ENCODE measurements around the gene TP53BP2. TPM values are rescaled to one million over a fixed set of nuclear protein-coding genes. Genes with fewer than 3 reads are reported as not detected.

Gene TP53BP2
- total RNA-seq, 6 donors from 2014 or later: 43.0 to 77.5 (median 61.8) TPM

DNA sequence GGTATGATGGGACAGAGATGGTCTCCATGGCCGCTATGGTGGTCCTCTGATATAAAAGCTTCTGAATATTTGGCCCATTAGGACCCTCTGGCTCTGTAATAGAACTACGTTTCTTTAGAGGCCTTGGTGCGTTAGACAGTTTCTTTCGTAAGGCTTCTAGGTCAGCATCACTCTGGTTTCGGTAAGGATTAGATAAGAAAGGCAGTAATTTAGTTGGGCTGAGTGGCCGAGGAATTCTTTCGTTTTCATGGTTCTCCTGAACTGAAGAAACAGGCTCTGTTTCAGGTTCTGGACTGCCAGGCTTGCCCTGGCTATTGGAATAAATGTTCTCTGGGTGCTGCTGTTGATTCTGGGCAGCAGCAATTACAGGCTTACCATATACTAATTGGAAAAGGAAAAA lies 49.5 kb downstream of the TP53BP2 start:
- no peaks in the 10 kb centered on the region for H3K4me1 ChIP-seq
- 97 to 98% methylated on average over 7 of the region's 7 CpGs for WGBS, 2 donors
- ATAC-seq (ENCODE audit: low FRiP score in 2 of 2) (no peak), DNase-seq (no peak)
- H3K36me3 ChIP-seq: peaks cover 39 to 98% (median 55%) of the 10 kb centered on the region in 4 donors
- no peak overlapping the region for H3K27ac ChIP-seq
- no peaks in the 10 kb centered on the region for H3K27me3 ChIP-seq
- no peaks in the 10 kb centered on the region for H3K9me3 ChIP-seq
- no peak overlapping the region for H3K4me3 ChIP-seq
- TF ChIP-seq POLR2AphosphoS5 (IDR thresholded peaks at IDR 0.05) (no peak), EP300 (IDR thresholded peaks at IDR 0.05) (no peak), POLR2A (IDR thresholded peaks at IDR 0.05) (no peak), CTCF (IDR thresholded peaks at IDR 0.05) (no peak)

DNA sequence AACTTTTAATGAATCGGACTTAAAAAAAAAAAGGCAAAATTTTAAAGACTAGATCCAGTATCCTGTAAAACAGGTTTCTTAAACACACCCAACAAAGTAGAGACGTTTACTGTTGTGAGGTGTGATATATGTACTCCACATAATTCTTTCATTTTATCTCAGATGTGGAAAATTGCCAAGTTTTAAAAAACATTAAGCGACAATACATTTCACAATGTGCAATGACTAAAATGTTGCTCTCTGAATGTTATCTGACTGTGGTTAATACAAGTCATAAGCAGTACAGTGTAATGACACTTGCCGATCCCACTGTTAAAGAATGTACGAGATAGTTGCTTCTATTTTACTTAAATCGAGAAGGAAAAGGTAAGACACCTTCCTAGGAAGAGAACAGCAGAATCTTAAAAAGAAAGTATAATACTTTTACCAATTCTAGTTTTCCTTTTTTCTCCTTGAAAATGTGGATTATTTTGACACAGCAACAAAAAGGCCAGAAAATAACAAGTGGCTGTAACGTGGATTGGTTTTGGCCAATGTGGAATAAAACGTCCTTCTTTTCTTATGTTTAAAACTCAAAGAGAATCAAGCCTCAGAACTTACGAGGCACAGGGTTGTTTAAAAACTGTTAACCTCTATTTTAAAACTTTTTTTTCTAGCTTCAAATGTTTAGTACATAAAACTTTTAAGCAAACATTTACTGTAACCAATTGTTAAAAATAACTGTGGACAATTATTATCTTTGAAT lies 51.4 kb downstream of the TP53BP2 start:
- H3K36me3 ChIP-seq: peaks cover 28 to 82% (median 43%) of the 10 kb centered on the region in 4 donors
- ATAC-seq (ENCODE audit: low FRiP score in 2 of 2): no peak
- H3K27ac ChIP-seq: no peak overlapping the region
- 75 to 76% methylated on average over 9 of the region's 9 CpGs for WGBS, 2 donors
- H3K4me1 ChIP-seq: no peaks in the 10 kb centered on the region
- no peak overlapping the region for H3K4me3 ChIP-seq
- H3K27me3 ChIP-seq: no peaks in the 10 kb centered on the region
- TF ChIP-seq EP300 (IDR thresholded peaks at IDR 0.05): no peak
- no peak for TF ChIP-seq CTCF (IDR thresholded peaks at IDR 0.05)
- no peak for TF ChIP-seq POLR2A (IDR thresholded peaks at IDR 0.05)
- no peak for TF ChIP-seq POLR2AphosphoS5 (IDR thresholded peaks at IDR 0.05)
- no peak for DNase-seq
- no peaks in the 10 kb centered on the region for H3K9me3 ChIP-seq

DNA sequence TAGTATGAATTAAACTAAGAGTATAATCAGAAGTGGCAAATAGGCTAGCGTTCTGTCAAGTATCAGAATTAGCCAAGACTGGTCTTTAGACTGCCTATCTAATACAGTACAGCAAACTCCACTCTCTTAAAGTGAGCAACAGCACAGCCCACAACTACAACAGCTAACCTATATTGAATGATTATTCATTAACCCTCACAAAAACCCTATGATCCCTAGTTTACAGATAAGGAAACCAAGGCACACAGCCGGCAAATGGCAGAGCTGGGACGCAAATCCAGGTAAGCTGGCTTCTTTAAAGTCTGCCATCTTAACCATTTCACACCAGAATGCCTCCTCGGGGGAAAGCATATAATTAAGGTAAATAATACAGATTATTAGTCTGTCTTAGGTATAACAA lies 52.0 kb downstream of the TP53BP2 start:
- TF ChIP-seq EP300 (IDR thresholded peaks at IDR 0.05) (no peak), POLR2AphosphoS5 (IDR thresholded peaks at IDR 0.05) (no peak), CTCF (IDR thresholded peaks at IDR 0.05) (no peak), POLR2A (IDR thresholded peaks at IDR 0.05) (no peak)
- 84 to 85% methylated on average over 4 of the region's 4 CpGs for WGBS, 2 donors

DNA sequence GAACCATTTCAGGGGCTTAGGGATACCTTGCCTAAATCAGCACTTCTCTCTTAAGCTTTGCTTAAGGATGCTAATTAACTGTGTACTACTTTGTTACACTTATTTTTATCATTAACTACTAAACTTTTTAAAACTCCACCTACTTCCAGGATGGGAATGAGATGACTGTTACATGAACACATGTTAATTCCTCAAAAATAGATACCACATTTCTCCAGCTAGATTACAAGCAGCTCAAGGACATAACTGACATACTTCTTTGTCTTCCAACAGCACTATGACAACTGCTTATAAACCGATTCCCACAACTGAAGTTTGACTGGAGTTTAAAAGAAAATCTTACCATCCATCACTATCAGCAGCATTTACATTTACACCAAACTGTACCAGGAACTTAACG lies 53.7 kb downstream of the TP53BP2 start:
- H3K27me3 ChIP-seq: no peaks in the 10 kb centered on the region
- DNase-seq: no peak
- no peak for TF ChIP-seq EP300 (IDR thresholded peaks at IDR 0.05)
- no peak for TF ChIP-seq CTCF (IDR thresholded peaks at IDR 0.05)
- TF ChIP-seq POLR2A (IDR thresholded peaks at IDR 0.05): no peak
- TF ChIP-seq POLR2AphosphoS5 (IDR thresholded peaks at IDR 0.05): no peak
- no peaks in the 10 kb centered on the region for H3K4me1 ChIP-seq
- no peak overlapping the region for H3K4me3 ChIP-seq
- no peak overlapping the region for H3K27ac ChIP-seq
- H3K36me3 ChIP-seq: peaks cover 15 to 79% (median 28%) of the 10 kb centered on the region in 4 donors
- 74 to 75% methylated on average over 2 of the region's 2 CpGs for WGBS, 2 donors
- H3K9me3 ChIP-seq: no peaks in the 10 kb centered on the region
- ATAC-seq (ENCODE audit: low FRiP score in 2 of 2): no peak

More for the DNA sequence above, 52.0 kb downstream of the TP53BP2 start:
- no peak overlapping the region for H3K27ac ChIP-seq
- DNase-seq (no peak), ATAC-seq (ENCODE audit: low FRiP score in 2 of 2) (no peak)
- peaks cover 24 to 82% (median 40%) of the 10 kb centered on the region in 4 donors for H3K36me3 ChIP-seq
- no peaks in the 10 kb centered on the region for H3K27me3 ChIP-seq
- H3K4me3 ChIP-seq: no peak overlapping the region
- H3K4me1 ChIP-seq: no peaks in the 10 kb centered on the region
- no peaks in the 10 kb centered on the region for H3K9me3 ChIP-seq
